AG04450 (cell line): ENCODE results near the gene NOTCH1. TPM values are rescaled to one million over a fixed set of nuclear protein-coding genes. Genes with fewer than 3 reads are reported as not detected.

ENCODE experiments used
- CTCF ChIA-PET: fragments of 300-600, 350-600 bp; formaldehyde crosslinking; extraction: SDS; loops from one replicate; lab custom pipeline; 2022; ENCODE audit warnings: antibody characterized with exemption, inconsistent platforms; lab: Charles Lee
- POLR2A ChIA-PET: fragments of 350-600 bp; formaldehyde crosslinking; extraction: SDS; loops from one replicate; lab custom pipeline; 2021; ENCODE audit warnings: antibody characterized with exemption, inconsistent platforms; lab: Yijun Ruan, JAX
- DNase-seq: peaks from one replicate; pipeline ENCODE4 v3.0.0-alpha.2; 2011; ENCODE audit warnings: low read depth, low spot score
- H3K27ac ChIP-seq: one replicate; pipeline ENCODE4 v1.5.1; 2012; ENCODE audit warnings: low read depth, low read length, control low read depth
- H3K27me3 ChIP-seq: one replicate; pipeline ENCODE4 v1.6.0; 2012; ENCODE audit warnings: low read length; ENCODE audit not compliant: control insufficient read depth, insufficient read depth
- H3K4me3 ChIP-seq: 2 replicates; pipeline ENCODE4 v1.5.1; 2011; ENCODE audit warnings: mild to moderate bottlenecking, low read depth, low read length, control low read depth
- H3K9me3 ChIP-seq: 2 replicates; pipeline ENCODE4 v1.5.1; 2012; ENCODE audit warnings: low read length; ENCODE audit not compliant: control insufficient read depth, insufficient read depth
- polyA plus RNA-seq: library from polyadenylated mRNA; depleted of rRNA; stranded (reverse); fragments of >200 nt; gene quantifications from 2 replicates; pipeline ENCODE4 v1.2.3, GENCODE V29; 2011
- TF ChIP-seq, protein P1 (sequence below): IDR thresholded peaks from 2 replicates; pipeline ENCODE4 v1.5.1; 2011; ENCODE audit warnings: low read depth, low read length, control low read depth, inconsistent platforms

NOTCH1 gene
- polyA plus RNA-seq, 1 experiment = 0.89 TPM

DNA sequence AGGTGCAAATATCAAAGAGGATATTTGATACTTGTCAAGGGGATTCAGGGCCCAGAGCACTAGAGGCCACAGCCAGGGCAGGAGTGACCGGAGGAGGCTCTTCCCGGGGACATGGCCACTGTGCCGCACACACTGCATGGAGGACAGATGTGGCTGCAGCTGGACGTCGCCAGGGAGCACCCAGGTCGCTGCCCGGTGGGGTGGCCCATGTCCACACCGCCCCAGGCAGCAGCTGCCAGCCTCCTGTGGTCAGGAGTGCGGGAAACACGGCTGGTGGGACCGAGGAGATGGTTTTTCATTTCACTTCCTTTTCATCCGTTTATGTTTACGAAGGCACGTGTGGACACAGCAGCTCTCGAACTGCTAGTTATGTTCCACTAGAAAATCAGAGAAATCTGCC, 78.1 kb downstream of the NOTCH1 start:
- POLR2A ChIA-PET = no interaction called here
- H3K9me3 ChIP-seq = no peaks in the 10 kb centered on the region
- H3K27ac ChIP-seq = no peak overlapping the region
- no peak overlapping the region for H3K4me3 ChIP-seq
- H3K27me3 ChIP-seq = no peaks in the 10 kb centered on the region
- TF ChIP-seq, protein P1, sequence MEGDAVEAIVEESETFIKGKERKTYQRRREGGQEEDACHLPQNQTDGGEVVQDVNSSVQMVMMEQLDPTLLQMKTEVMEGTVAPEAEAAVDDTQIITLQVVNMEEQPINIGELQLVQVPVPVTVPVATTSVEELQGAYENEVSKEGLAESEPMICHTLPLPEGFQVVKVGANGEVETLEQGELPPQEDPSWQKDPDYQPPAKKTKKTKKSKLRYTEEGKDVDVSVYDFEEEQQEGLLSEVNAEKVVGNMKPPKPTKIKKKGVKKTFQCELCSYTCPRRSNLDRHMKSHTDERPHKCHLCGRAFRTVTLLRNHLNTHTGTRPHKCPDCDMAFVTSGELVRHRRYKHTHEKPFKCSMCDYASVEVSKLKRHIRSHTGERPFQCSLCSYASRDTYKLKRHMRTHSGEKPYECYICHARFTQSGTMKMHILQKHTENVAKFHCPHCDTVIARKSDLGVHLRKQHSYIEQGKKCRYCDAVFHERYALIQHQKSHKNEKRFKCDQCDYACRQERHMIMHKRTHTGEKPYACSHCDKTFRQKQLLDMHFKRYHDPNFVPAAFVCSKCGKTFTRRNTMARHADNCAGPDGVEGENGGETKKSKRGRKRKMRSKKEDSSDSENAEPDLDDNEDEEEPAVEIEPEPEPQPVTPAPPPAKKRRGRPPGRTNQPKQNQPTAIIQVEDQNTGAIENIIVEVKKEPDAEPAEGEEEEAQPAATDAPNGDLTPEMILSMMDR = no peak
- CTCF ChIA-PET = no interaction called here
- no peak for DNase-seq

DNA sequence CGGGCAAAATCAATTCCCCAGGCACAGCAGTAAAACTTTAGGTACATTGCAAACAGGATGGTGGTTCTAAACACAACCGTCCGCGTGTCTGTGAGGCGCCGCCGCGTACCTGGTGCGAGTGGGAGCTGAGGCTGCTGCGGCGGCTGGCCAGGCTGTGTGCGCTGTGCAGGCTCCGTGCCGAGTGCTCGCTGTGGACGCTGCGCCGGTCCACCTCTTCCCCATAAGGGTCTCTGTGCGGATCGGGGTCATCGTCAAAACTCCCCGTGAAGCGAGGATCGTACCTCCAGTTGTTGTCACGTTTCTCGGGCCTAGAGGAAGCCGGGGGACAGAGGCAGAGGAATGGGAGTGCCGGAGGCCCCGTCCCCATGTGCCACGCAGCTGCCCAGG, 79.7 kb downstream of the NOTCH1 start:
- POLR2A ChIA-PET = no interaction called here
- Histone ChIP-seq H3K4me3 (no peak overlapping the region), H3K27ac (no peak overlapping the region), H3K27me3 (no peaks in the 10 kb centered on the region), H3K9me3 (no peaks in the 10 kb centered on the region)
- TF ChIP-seq, protein P1 = no peak
- CTCF ChIA-PET = no interaction called here
- no peak for DNase-seq

- no peak overlapping the region for H3K27ac ChIP-seq
- POLR2A ChIA-PET = no interaction called here
- CTCF ChIA-PET = no interaction called here
- no peak overlapping the region for H3K4me3 ChIP-seq
- H3K9me3 ChIP-seq = no peaks in the 10 kb centered on the region
- no peaks in the 10 kb centered on the region for H3K27me3 ChIP-seq
- no peak for DNase-seq
- TF ChIP-seq, protein P1 = no peak
Measured at GRCh38 chr9:136465500-136466154, 80.2 kb downstream of the NOTCH1 start.

DNA sequence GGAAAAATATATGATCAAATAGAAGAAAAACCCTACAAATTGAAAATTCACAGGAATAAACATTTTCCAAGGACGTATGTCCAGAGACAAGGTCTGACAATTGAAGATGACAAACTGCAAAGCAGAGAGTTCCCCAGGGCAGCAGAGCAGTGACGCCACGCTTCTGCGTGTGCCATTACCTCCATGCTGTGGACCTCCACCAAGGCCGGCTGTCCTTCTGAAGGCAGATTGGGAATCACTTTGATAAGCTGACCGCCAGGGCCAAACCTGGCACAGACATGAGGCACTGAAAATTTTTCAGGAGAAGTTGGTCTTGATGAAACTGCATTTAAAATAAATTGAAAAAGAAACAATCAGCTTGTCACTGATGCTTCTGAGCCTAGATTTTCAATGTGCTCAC, 81.6 kb downstream of the NOTCH1 start:
- Histone ChIP-seq H3K9me3 (no peaks in the 10 kb centered on the region), H3K27me3 (no peaks in the 10 kb centered on the region), H3K4me3 (no peak overlapping the region), H3K27ac (no peak overlapping the region)
- TF ChIP-seq, protein P1 = no peak
- no peak for DNase-seq
- CTCF ChIA-PET = no interaction called here
- POLR2A ChIA-PET = no interaction called here

DNA sequence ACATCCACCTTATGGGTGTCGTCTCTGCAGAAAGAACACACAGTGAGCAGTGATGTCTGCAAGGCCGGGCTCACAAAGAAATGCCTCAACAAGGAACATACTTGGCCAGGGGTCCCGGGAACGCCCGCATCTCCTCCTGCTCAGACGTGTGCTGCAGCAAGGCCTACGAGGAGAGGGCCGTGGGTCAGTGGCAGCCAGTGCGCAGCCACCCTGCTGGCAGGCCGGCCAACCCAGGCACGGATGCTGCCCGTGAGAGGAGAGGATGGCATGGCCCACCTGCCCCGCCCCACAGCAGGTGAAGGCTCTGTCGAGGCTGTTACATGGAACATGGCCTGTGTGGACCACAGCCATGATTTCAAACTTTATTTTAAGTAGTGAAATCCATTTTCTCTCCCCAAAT, 82.3 kb downstream of the NOTCH1 start:
- no peak for DNase-seq
- Histone ChIP-seq H3K4me3 (no peak overlapping the region), H3K27me3 (no peaks in the 10 kb centered on the region), H3K9me3 (no peaks in the 10 kb centered on the region), H3K27ac (no peak overlapping the region)
- TF ChIP-seq, protein P1 = no peak
- ChIA-PET CTCF (no interaction called here), POLR2A (no interaction called here)
